GM21526 (cell line): ENCODE measurements around the gene ATF5.

Source experiments
- ATAC-seq: cut with Tn5 transposase; IDR thresholded peaks from one replicate; pipeline ENCODE4 v1.9.1; 2021; ENCODE audit warnings: moderate library complexity; ENCODE audit not compliant: unreplicated experiment, low FRiP score

Gene ATF5

GRCh38 chr19:49894011-49894664 lies 34.9 kb upstream of the ATF5 start:
- no peak for ATAC-seq

GRCh38 chr19:49894879-49895565 lies 34.0 kb upstream of the ATF5 start:
- no peak for ATAC-seq

- ATAC-seq = no peak
Observed at GRCh38 chr19:49895566-49896297, 33.3 kb upstream of the ATF5 start.

DNA sequence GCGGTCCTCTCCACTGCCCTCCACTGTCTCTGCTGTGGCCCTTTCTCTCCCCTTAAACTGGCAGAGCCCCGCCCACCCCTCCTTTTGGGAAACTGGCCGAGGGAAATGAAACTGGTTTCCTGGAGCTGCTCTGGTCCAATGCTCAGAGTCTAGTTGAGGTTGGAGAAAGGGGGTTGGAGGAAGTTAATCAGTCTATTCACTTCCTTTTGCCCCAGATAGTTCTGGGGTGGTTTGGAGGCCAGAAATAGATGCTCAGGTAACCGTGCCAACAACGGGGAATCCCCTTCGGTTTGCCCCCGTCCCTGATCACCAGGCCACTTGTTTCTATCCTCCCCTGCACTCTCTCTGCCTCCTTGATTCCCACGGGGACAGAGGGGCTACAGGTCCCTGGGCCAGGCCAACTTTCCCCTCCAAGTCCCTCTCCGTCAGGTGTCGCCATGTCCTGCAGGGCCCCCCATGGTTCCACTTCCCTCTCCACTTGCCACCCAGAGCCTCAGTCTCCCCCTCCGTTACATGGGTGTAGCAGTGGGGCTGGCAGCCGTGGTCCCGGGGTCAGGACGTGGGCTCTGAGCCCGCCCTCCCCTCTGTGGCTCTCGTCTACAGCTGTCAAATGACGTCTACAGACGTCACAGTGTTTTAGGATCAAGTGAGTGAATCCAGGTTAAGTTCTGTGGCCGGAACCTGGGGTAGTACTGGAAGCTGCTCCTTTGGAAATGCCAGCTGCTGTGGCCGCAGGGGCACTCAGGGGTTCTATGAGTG lies 32.0 kb upstream of the ATF5 start, which contains the start of gene IL4I1:
IL4I1 (minus strand) TSS at position 25 of the 759 bp plus-strand sequence. CDS start 727 bp downstream, outside the sequence.
- no peak for ATAC-seq

GRCh38 chr19:49904136-49904535 lies 24.9 kb upstream of the ATF5 start:
- ATAC-seq = no peak

DNA sequence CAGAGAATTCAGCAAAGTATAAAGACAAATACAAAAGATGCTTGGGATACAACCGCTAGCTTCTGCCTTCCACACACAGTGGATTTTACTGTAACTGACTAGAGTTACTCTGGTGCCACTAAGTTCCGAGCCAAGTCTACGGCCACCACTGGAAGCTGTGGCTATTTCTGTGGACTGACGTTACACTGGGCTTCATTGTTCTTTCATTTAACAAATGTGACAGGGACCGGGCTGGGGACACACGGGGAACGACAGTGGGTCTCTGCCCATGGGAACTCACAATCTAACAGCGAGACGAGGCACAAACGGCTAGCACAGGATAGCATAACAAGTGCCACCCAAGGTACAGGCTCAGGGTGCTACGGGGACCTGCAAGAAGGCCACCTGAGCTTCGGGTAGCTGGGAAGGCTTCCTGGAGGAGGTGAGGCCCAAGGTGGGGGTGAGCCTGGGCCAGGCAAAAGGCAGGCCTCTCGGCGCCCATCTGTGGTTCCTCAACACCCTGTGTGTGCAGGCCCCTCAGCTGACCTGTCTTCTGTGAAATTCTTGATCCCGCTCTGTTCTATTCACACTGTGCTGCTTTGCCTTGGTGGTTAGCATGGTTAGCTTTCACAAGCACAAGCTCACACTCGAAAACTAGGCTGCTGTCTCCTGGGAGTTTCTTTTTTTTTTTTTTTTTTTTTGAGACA lies 22.0 kb upstream of the ATF5 start:
- no peak for ATAC-seq

GRCh38 chr19:49907745-49908446 lies 21.1 kb upstream of the ATF5 start:
- no peak for ATAC-seq

DNA sequence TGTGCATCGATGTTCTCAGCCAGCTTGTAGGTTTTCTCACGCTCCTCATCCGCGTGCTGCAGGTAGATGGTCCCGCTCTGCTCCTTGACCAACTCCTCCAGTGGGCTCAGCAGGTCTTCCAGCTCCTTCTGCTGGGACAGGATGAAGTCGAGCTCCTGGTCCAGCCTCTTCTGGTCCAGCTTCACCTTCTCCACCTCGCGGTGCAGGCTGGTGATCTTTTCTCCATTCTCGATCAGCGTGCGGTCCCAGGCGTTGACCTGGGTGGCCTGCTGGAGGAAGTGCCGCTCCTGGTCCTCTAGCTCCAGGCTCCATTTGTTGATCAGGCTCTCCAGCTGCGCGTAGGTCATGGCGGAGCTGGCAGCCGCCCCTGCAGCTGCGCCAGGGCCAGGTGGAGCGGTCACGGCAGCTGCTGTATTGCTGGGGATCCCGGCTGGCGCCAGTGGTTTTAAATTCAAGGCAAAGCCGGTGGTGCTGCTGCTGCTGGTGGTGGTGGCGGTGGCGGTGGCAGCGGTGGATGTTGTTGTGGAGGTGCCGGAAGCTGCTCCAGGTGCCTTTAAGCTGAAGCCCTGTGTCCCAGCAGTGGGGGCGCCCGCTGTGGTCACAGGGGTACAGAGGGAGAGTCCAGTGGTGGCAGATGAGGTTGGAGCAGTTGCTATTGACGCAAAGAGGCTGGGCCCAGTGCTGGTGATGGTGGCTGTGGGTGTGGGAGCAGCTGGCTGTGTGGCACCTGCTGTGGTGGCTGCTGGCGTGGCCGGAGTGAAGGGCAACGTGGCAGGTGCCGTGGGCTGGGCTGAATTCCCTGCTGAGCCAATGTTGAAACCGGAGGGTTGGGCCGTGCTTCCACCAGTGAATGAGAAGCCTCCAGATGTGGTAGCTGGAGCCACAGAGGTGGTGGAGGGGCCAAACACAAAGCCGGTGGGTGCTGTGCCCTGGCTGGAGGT lies 20.3 kb upstream of the ATF5 start:
- ATAC-seq = no peak

GRCh38 chr19:49910179-49910578 lies 18.8 kb upstream of the ATF5 start:
- ATAC-seq = no peak

GRCh38 chr19:49911381-49912145 lies 17.4 kb upstream of the ATF5 start:
- ATAC-seq = no peak

DNA sequence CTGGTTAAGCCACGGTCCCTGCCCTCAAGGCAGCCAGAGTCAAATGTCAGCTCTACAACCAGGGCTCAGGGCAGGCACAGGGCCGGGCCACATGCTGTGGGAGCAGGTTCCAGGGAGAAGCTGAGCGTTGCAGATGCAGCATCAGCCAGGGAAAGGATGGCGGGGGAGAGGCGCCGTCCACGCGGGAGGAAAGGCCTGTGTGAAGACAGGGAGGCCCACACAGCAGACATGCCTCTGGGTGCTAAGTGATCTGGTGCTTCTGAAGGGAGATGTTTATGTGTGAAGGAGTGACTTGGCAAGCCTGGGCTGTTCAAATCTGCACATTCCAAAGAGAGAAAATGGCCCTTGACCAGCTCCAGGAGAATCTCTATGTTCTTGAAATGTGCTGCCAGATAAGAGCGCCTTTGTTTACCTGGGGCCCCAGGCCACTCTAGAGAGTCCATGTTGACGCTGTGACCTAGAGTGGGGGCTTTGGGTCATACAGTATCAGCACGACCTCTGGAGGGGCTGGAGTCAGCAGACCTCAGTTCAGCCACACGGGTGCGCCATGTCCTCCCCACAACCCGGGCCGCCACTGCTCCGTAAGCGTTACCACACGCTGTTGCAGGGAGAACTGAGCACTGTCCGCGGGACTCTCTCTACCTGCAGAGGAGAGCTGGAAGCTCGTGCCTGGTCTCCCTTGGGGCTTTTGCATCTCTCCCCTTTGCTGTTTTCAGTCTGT lies 15.9 kb upstream of the ATF5 start:
- ATAC-seq = no peak

DNA sequence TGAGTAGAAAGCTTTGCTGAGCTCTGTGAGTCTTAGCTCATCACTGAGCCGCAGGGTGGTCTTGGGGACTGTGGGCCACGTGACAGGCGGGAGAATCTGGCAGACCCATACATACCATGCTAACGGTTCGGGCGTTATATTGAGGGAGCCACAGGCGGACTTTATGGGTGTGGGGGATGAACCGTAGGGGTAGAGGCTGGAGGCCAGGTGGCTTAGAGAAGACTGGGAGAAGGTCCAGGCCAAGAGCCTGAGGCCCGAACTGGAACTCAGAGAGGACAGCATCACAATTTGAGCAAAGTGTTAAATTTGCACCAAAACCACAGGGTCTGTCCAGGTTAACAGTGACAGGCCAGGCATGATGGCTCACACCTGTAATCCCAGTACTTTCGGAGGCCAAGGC lies 15.3 kb upstream of the ATF5 start:
- ATAC-seq = no peak

GRCh38 chr19:49915271-49915670 lies 13.7 kb upstream of the ATF5 start:
- ATAC-seq = no peak

DNA sequence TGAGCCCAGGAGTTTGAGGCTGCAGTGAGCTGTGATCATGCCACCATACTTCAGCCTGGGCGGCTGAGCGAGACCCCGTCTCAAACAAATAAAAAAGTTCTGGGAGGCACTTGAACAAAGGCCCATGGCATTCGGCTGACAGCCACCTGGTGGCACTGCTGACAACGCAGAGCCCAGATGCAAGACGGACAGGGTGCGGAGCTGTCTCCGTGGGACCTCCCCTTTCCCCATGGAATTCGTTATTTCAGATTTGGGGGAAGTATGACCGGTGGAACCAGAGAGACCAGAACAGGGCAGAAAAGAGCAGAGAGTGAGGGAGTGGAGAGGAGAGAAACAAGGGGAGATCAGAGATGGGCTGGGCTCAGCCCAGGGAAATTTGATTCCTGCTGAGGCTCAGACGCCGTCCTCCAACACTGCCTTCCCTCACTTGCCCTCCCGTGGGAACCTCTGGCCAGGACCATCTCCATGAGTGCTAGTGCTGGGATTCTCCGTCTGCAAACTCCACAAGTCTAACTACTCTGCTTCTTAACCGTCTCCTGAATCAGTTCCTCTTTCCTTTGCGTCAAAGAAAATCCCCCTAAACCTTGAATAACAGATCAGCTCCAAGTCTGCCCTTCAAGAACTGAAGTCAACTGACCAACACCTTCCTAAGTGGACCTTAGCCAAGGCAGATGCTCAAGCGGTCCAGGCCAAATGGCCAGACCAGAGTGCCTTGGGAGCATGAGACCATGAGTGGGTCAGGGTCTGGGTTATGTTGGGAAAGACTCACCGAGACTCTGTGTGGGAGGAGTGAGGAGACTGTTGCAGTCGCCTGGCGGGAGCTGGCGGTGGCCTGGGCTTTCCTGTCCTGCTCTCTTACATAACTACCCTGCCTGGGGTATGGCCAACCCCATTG lies 11.9 kb upstream of the ATF5 start:
- ATAC-seq = no peak

- no peak for ATAC-seq
Observed at GRCh38 chr19:49918089-49918488, 10.9 kb upstream of the ATF5 start.

DNA sequence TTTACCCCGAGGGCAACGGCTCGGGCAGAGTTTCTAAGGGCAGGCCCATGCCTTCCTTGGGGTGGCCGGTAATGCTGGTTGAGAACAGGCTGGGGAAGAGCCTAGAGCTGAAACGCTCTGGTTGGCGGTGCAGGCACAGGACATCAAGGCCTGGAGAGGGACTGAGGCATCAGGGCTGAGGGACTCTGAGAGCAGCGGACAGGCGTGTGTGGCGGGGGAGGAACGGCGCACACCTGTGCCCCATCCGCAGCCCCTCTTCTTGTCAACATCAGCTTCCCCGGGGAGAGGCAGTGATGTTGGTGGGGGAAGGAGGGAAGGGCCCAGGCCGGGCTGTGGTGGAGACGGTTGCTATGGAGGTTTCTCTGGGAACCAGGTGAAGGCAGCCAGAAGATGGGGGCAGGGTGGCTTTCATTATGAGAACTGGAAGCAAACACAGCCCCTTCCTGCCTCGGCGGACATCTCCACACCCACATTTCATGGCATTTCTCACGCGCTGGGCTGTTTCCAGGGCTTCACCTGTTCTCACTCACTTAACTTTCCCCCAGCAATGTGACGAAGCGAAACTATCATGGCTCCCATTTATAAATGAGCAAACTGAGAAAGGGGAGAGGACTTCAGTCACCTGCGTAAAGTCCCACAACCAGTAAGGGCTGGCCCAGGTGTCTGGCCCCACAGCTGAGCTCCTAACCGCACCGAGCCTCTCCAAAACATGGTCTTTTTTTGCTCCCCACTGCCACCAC lies 8.2 kb upstream of the ATF5 start:
- no peak for ATAC-seq
